ENCODE measurements around the gene KLHL42.

The KLHL42 gene

DNA sequence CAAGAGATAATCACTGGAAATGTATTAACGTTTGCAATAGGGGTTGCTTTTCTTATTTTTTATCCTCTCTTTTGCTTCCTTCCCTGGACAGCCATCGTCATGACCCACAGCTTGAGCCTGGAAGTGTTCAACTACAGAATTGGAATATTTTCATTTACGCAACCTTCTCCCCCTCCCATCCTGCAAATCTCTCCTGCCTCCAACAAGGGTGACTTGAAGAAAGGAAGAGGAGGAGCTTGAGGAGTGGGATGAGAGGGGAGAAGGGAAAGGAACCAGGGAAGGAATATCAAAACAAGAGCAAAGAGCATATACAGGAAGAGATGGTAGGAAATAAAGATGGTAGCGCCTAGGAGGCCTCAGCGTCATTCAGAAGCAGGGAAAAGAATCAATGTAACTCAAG, 1.6 kb downstream of the KLHL42 start:
- no peak for DNase-seq

GRCh38 chr12:27782481-27782880, 2.4 kb downstream of the KLHL42 start:
- no peak for DNase-seq

GRCh38 chr12:27785882-27786570, 6.0 kb downstream of the KLHL42 start:
- DNase-seq, result peak; percentile 58

GRCh38 chr12:27787559-27787958, 7.5 kb downstream of the KLHL42 start:
- no peak for DNase-seq

DNA sequence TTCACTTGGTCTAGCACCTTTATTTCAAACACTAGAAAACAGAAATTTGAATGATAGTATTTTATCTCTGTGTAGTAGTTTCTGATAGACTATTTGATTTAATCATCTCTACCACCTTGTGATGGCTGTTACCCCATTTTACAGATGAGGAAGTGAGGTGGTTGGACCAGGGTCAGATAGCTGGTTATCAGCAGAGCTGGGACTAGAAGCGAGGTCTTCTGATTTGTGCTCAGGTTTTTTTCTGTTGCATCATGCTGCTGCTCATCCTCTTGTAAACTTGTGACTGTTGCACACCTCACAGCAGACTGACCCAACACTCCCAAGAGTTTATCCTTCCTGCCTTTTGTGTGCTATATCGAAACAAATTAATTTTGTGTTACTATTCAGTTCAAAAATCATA, 10.1 kb downstream of the KLHL42 start:
- no peak for DNase-seq

- DNase-seq, result no peak
These were observed 15.0 kb downstream of the KLHL42 start for GRCh38 chr12:27794818-27795584.

DNA sequence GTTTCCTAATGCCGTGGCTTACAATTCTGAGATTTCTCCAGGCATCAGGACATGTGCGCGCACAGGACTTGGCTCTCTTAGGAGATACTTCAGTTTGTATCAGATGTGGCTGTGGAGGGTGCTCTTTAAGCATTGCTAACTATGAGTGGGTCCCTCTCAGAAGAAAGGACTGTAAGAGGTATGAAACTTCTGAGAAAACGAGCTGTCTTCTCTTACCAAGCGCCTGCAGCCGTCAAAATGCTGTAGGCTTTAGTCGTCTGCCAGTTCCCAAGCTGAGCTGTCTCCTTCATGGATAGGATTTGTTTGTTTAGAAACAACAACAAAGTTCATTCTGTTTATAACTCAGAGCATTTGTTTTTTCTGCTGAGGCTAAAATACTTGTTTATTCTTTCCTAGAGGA, 16.1 kb downstream of the KLHL42 start:
- DNase-seq, result no peak

GRCh38 chr12:27797301-27798025, 17.4 kb downstream of the KLHL42 start:
- no peak for DNase-seq

GRCh38 chr12:27800819-27801218, 20.8 kb downstream of the KLHL42 start:
- no peak for DNase-seq

GRCh38 chr12:27801630-27802029, 21.6 kb downstream of the KLHL42 start:
- DNase-seq, result no peak

DNA sequence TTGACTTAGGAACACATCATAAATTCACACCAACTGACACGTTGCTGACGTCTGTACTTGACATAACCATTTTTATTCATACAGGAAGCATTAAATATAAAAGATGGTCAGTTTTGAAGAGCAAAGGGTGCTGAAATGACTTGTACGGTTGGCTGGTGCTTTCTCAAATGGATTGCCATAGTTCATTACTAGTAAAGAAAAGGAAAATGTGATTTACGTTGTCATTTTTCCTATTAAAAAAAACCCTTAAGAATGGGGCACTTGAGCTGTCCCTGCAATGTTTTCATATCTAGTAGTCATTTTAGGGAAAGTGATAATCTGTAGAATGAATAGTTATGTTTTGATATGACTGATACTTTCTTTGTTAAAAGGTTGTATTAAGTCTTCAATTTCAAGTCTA, 22.5 kb downstream of the KLHL42 start:
- DNase-seq, result no peak

- no peak for DNase-seq
These were observed 22.9 kb downstream of the KLHL42 start for GRCh38 chr12:27802936-27803335.

- no peak for DNase-seq
These were observed 25.2 kb downstream of the KLHL42 start for GRCh38 chr12:27805238-27805637.

GRCh38 chr12:27806259-27806658, 26.2 kb downstream of the KLHL42 start:
- DNase-seq, result no peak

GRCh38 chr12:27807063-27807703, 27.1 kb downstream of the KLHL42 start:
- DNase-seq, result no peak

DNA sequence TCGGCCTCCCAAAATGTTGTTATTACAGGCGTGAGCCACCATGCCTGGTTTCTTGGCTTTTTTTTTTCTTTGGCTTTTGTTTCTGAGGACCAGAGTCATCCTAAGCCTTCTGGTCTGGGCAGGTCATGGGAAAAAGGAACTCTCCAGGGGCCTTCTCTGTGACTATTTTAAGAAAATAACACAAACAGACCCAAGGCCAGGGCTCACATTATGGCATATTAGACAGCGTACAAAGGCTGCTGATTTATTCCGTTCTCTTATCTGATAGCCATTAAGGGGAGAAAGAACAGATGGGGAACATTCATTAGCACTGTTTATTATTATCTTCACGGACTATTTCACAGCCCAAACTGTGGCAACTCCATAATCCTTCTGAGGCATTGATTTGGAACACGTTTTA, 28.8 kb downstream of the KLHL42 start:
- DNase-seq, result no peak

GRCh38 chr12:27810756-27811155, 30.7 kb downstream of the KLHL42 start:
- no peak for DNase-seq

DNA sequence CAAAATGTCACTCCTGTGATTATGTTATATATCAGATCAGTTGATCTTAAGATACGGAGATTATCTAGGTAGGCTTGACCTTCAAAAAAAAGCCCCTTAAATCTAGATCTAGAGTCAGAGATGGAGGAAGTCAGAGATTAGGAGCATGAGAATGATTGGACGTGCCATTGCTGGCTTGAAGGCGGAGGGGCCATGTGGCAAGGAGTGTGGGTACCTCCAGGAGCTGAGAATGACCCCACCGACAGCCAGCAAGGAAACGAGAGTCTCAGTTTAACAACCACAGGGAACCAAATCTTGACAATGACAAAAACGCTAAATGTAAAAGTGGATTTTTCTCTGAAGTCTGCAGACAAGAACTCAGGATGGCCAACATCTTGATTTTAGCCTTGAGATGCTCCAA, 32.5 kb downstream of the KLHL42 start:
- no peak for DNase-seq

GRCh38 chr12:27814411-27814810, 34.4 kb downstream of the KLHL42 start:
- no peak for DNase-seq

- DNase-seq, result no peak
These were observed 35.0 kb downstream of the KLHL42 start for GRCh38 chr12:27814851-27815591.

GRCh38 chr12:27817766-27818165, 37.7 kb downstream of the KLHL42 start:
- no peak for DNase-seq

GRCh38 chr12:27818401-27818918, 38.4 kb downstream of the KLHL42 start:
- no peak for DNase-seq

All from SIG-M5 (cell line).